Lower leg skin (tissue), 3 donors: ENCODE results near the gene PRRT3.

Experiments used
- CTCF ChIP-seq, 3 donors: fragments of 450-650 bp; IDR thresholded peaks; one replicate each; pipeline ENCODE4 v1.5.1; 2016; ENCODE audit warnings: antibody characterized with exemption in 3 of 3, mild to moderate bottlenecking in 3 of 3, moderate library complexity in 2 of 3
- POLR2A ChIP-seq, 2 donors: fragments of 450-650 bp; IDR thresholded peaks; one replicate each; pipeline ENCODE4 v1.6.1; 2016 to 2017; ENCODE audit warnings: antibody characterized with exemption in 2 of 2, mild to moderate bottlenecking in 1 of 2, moderate library complexity in 1 of 2

DNA sequence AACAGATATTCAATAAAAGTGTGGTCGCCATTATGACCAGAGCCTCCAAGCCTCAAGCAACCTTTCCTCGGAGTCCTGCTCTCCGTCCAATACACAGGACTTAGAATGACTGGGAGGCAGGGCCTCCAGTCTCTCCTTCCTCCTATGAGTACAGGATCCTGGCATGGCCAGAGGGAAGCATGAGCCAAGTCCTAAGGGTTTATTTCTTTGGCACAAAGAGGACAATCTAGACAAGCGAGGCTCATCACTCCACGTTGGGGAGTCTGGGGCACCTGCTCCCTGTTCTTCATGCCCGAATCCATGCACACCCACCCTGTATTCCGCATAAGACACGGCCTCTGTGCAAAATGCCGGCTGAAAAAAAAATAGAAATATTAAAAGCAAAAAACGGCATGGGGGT lies 6.8 kb downstream of the PRRT3 start:
- TF ChIP-seq CTCF (IDR thresholded peaks at IDR 0.05) (no peak), POLR2A (IDR thresholded peaks at IDR 0.05) (no peak)
